ENCODE measurements around the gene TNNC2.
"Not testable (repeated sequence)": the region's sequence is repeated elsewhere in the genome, so short reads cannot be mapped to it uniquely, and the experiment has no call there.

TNNC2 gene

DNA sequence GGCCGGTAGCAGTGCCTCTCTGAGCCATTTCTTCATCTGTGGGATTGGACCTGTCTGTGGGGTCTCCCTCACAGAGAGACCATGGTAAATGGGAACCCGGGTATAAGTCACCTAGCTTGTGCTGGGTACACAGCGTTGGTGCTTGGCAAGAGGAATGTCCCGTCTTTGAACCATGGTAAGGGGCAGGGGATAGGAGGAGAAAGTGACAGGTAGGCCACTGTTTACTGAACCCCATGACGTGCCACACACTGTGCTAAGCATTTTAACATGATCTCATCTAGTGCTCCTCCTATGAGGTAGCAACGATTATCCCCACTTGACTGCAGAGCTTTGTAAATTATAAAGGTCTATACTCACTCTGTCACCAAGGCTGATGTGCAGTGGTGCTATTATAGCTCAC, 600 bp upstream of the TNNC2 start:
- DNase-seq, result no peak
- in situ Hi-C loops (cut with HindIII; ENCODE audit: low pct_ligation_motif_present, low pct_unique_long_range_greater_than_20kb, low sequenced_read_pairs), result no loop called here

DNA sequence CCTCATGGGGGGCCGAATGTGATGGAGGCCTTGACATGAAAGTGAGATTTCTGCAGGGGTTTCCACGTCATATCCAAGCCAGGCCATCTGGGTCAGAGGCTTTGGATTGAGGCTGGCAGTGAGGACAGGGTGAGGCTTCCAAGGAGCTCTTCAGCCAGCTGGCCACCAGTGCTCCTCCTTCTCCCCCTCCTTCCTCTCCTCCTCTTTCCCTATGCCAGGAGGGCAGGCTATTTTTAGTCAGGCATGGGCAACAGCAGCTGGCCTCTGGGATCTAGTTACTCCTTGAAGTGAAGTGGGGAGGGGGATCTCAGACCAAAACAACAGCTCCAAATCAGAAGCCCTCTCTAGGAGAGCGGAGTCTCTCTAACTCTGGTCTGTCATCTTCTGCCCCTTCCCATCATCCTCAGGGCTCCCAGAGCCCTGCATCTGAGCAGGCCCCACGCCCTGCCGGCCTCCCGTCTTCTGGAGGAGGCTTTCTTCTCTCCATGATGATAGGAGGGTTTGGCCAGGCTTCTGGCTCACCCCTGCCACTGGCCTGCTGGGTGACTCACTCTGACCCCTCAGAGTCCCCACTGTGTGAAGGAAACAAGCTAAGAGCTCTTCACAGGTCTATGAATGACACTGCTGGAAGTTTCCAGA, 612 bp downstream of the TNNC2 start:
- DNase-seq, result no peak
- in situ Hi-C loops (cut with HindIII; ENCODE audit: low pct_ligation_motif_present, low pct_unique_long_range_greater_than_20kb, low sequenced_read_pairs), result no loop called here

DNA sequence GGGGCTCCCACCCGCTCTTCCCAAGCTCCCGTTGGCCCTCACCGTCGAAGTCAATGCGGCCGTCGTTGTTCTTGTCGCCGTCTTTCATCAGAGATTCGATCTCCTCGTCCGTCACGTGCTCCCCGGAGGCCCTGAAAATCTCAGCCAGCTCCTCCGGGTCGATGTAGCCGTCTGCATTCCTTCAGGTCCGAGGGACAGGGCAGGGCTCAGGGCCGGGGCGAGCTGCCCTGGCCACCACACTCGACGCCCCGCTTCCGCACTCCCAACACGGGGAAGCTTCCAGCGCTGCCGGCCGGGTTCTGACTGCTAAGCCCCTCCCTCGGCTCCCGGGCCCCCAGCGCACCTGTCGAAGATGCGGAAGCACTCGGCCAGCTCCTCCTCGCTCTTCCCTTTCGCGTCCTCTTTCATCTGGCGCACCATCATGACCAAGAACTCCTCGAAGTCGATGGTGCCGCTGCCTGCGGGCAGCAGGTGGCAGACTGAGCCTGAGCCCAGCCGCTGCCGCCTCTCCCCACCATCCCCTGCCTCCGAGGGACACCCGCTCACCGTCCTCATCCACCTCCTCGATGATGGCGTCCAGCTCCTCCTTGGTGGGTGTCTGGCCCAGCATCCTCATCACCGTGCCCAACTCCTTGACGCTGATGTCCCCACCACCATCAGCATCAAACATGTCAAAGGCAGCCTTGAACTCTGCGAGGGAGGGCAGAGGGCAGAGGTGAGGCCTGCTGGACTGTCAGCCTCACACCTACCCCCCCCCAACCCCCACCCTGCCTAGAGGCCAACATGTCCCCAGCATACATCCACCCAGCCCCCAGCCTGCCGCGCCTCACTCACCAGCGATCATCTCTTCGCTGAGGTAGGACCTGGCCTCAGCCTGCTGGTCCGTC, 2.9 kb downstream of the TNNC2 start:
- DNase-seq, result peak; percentile 24
- in situ Hi-C loops (cut with HindIII; ENCODE audit: low pct_ligation_motif_present, low pct_unique_long_range_greater_than_20kb, low sequenced_read_pairs), result no loop called here

DNA sequence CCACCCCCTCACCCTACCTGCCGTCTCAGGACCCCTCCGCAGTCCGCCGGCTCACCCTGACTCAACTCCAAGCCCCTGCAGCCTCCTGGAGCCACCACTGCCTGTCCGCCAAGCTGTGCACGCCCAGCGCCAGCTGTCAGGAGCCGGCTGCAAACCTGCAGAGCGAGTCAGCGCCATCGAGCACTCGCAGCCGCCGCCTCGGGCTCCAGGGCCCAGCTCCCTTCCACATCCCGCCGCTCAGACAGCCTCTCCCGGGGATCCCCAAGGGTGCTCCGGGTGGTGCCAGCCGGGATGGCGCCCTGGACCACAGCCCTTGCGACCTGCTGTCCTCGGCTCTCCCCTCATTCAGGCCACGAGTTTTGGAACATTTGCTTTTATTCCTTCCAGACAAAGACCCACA, 4.3 kb downstream of the TNNC2 start:
- no peak for DNase-seq
- in situ Hi-C loops (cut with HindIII; ENCODE audit: low pct_ligation_motif_present, low pct_unique_long_range_greater_than_20kb, low sequenced_read_pairs), result no loop called here

- in situ Hi-C loops (cut with HindIII; ENCODE audit: low pct_ligation_motif_present, low pct_unique_long_range_greater_than_20kb, low sequenced_read_pairs), result no loop called here
- DNase-seq, result no peak
Observed at GRCh38 chr20:45821947-45822346, 5.2 kb downstream of the TNNC2 start.

- in situ Hi-C loops (cut with HindIII; ENCODE audit: low pct_ligation_motif_present, low pct_unique_long_range_greater_than_20kb, low sequenced_read_pairs), result no loop called here
- no peak for DNase-seq
Observed at GRCh38 chr20:45819466-45819865, 7.6 kb downstream of the TNNC2 start.

GRCh38 chr20:45818239-45818638, 8.9 kb downstream of the TNNC2 start:
- in situ Hi-C loops (cut with HindIII; ENCODE audit: low pct_ligation_motif_present, low pct_unique_long_range_greater_than_20kb, low sequenced_read_pairs), result no loop called here
- no peak for DNase-seq

- in situ Hi-C loops (cut with HindIII; ENCODE audit: low pct_ligation_motif_present, low pct_unique_long_range_greater_than_20kb, low sequenced_read_pairs), result no loop called here
Observed at GRCh38 chr20:45817376-45818194, 9.5 kb downstream of the TNNC2 start.

GRCh38 chr20:45816951-45817350, 10.2 kb downstream of the TNNC2 start:
- no peak for DNase-seq
- in situ Hi-C loops (cut with HindIII; ENCODE audit: low pct_ligation_motif_present, low pct_unique_long_range_greater_than_20kb, low sequenced_read_pairs), result no loop called here

More at GRCh38 chr20:45817376-45818194, 9.5 kb downstream of the TNNC2 start:
- peak; percentile 19 for DNase-seq

DNA sequence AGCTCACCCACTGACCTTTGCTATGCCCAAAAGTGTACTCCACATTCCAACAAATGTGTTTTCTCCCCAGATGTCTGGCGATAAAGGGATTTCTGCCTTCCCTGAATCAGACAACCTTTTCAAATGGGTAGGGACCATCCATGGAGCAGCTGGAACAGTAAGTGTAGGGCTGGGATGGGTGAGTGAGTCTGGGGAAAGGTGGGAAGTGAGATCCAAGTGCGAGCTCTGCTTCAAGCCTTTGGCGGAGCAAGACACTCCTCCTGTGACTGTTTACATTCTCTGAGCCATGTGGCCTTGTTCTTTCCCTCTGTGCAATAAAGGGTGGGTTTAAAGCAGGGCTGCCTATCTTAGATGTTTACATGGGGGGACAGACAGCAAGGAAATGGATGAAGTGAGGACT, 12.8 kb downstream of the TNNC2 start:
- DNase-seq, result no peak
- in situ Hi-C loops (cut with HindIII; ENCODE audit: low pct_ligation_motif_present, low pct_unique_long_range_greater_than_20kb, low sequenced_read_pairs), result no loop called here

- in situ Hi-C loops (cut with HindIII; ENCODE audit: low pct_ligation_motif_present, low pct_unique_long_range_greater_than_20kb, low sequenced_read_pairs), result no loop called here
- no peak for DNase-seq
Observed at GRCh38 chr20:45813489-45813888, 13.6 kb downstream of the TNNC2 start.

GRCh38 chr20:45813006-45813340, 14.1 kb downstream of the TNNC2 start:
- in situ Hi-C loops (cut with HindIII; ENCODE audit: low pct_ligation_motif_present, low pct_unique_long_range_greater_than_20kb, low sequenced_read_pairs), result no loop called here
- no peak for DNase-seq

DNA sequence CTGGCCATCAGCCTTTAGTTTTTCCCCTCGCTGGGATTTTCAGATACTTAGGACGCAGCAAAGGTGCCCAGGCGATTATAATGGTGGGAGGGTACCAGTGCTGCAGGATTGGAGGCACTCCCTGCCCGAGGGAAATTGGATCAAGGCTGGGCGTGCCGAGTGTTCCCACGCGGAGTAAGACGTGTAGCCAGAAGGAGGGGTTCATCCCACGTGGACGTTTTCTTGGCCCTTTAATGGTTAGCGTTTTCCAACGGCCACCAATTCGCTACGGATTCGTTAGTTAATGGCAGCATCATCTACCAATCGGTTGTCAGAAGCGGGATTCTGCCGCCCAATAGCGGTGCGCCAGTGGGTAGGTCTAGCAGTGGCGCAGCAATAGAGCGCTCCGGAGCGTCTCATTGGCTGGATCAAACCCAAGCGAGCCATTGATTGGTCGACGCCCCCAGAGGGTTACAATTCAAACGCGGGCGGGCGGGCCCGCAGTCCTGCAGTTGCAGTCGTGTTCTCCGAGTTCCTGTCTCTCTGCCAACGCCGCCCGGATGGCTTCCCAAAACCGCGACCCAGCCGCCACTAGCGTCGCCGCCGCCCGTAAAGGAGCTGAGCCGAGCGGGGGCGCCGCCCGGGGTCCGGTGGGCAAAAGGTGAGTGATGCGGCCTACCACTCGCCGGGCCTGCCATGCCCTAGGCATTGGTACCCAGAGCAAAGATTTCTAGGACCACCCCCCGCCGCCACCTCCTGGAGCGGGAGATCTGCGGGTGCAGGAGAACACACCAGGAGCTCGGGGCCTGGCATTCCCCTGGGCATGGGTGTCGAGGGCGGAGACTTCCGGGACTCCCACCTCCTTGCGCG, 14.7 kb downstream of the TNNC2 start, which contains the start of gene UBE2C:
UBE2C (plus strand) TSS at position 488 of the 849 bp plus-strand sequence; CDS start at position 540, 52 bp downstream.
- in situ Hi-C loops (cut with HindIII; ENCODE audit: low pct_ligation_motif_present, low pct_unique_long_range_greater_than_20kb, low sequenced_read_pairs), result no loop called here
- peak; percentile 99 for DNase-seq

GRCh38 chr20:45810191-45810970, 16.7 kb downstream of the TNNC2 start:
- in situ Hi-C loops (cut with HindIII; ENCODE audit: low pct_ligation_motif_present, low pct_unique_long_range_greater_than_20kb, low sequenced_read_pairs), result no loop called here
- no peak for DNase-seq

- no peak for DNase-seq
- in situ Hi-C loops (cut with HindIII; ENCODE audit: low pct_ligation_motif_present, low pct_unique_long_range_greater_than_20kb, low sequenced_read_pairs), result no loop called here
Observed at GRCh38 chr20:45801851-45802250, 25.3 kb downstream of the TNNC2 start.

- peak; percentile 54 for DNase-seq
- in situ Hi-C loops (cut with HindIII; ENCODE audit: low pct_ligation_motif_present, low pct_unique_long_range_greater_than_20kb, low sequenced_read_pairs), result no loop called here
Observed at GRCh38 chr20:45798935-45799642, 28.0 kb downstream of the TNNC2 start.

DNA sequence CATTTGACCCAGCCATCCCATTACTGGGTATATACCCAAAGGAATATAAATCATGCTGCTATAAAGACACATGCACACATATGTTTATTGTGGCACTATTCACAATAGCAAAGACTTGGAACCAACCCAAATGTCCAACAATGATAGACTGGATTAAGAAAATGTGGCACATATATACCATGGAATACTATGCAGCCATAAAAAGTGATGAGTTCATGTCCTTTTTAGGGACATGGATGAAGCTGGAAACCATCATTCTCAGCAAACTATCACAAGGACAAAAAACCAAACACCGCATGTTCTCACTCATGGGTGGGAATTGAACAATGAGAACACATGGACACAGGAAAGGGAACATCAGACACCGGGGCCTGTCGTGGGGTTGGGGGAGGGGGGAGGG, 29.2 kb downstream of the TNNC2 start:
- DNase-seq; in situ Hi-C loops (cut with HindIII; ENCODE audit: low pct_ligation_motif_present, low pct_unique_long_range_greater_than_20kb, low sequenced_read_pairs): not testable (repeated sequence)
